ENCODE measurements around the gene SLC35F1.

SLC35F1 gene

GRCh38 chr6:118202517-118202916 lies 295.5 kb downstream of the SLC35F1 start (continued):
- TF ChIP-seq CREB5 (CRISPR knock-in tag; IDR thresholded peaks at IDR 0.05; ENCODE audit: low read depth): no peak
- TF ChIP-seq PPARA (CRISPR knock-in tag; IDR thresholded peaks at IDR 0.05; ENCODE audit: borderline replicate concordance): no peak

- ATAC-seq: no peak
- TF ChIP-seq TSHZ2 (CRISPR knock-in tag; IDR thresholded peaks at IDR 0.05) (no peak), TOX (CRISPR knock-in tag; IDR thresholded peaks at IDR 0.05; ENCODE audit: borderline replicate concordance) (no peak), CREB5 (CRISPR knock-in tag; IDR thresholded peaks at IDR 0.05; ENCODE audit: low read depth) (no peak), ZNF565 (CRISPR knock-in tag; conservative IDR thresholded peaks at IDR 0.05; ENCODE audit: low read depth) (no peak), ZC3H10 (CRISPR knock-in tag; IDR thresholded peaks at IDR 0.05) (no peak), ZNF8 (CRISPR knock-in tag; IDR thresholded peaks at IDR 0.05) (no peak), SNAI2 (CRISPR knock-in tag; IDR thresholded peaks at IDR 0.05) (no peak), POU6F1 (CRISPR knock-in tag; IDR thresholded peaks at IDR 0.05; ENCODE audit: borderline replicate concordance, low read depth) (no peak), ESRRG (CRISPR knock-in tag; IDR thresholded peaks at IDR 0.05) (no peak), BACH2 (CRISPR knock-in tag; IDR thresholded peaks at IDR 0.05; ENCODE audit: borderline replicate concordance) (no peak), GLIS3 (CRISPR knock-in tag; IDR thresholded peaks at IDR 0.05) (no peak), ZNF70 (CRISPR knock-in tag; IDR thresholded peaks at IDR 0.05) (no peak), ARNTL (CRISPR knock-in tag; IDR thresholded peaks at IDR 0.05; ENCODE audit: borderline replicate concordance, low read depth) (no peak), ZFP30 (CRISPR knock-in tag; IDR thresholded peaks at IDR 0.05) (no peak), OSR1 (CRISPR knock-in tag; IDR thresholded peaks at IDR 0.05) (no peak), CSRNP3 (CRISPR knock-in tag; IDR thresholded peaks at IDR 0.05) (no peak), ISL1 (CRISPR knock-in tag; IDR thresholded peaks at IDR 0.05) (no peak)
These were observed 296.5 kb downstream of the SLC35F1 start for GRCh38 chr6:118203545-118203944.

- TF ChIP-seq TOX (CRISPR knock-in tag; IDR thresholded peaks at IDR 0.05; ENCODE audit: borderline replicate concordance) (no peak), ISL1 (CRISPR knock-in tag; IDR thresholded peaks at IDR 0.05) (no peak), ZNF70 (CRISPR knock-in tag; IDR thresholded peaks at IDR 0.05) (no peak)
- ATAC-seq: no peak
These were observed 299.2 kb downstream of the SLC35F1 start for GRCh38 chr6:118206221-118206620.

- TF ChIP-seq CREB5 (CRISPR knock-in tag; IDR thresholded peaks at IDR 0.05; ENCODE audit: low read depth): no peak
- no peak for TF ChIP-seq CSDC2 (CRISPR knock-in tag; IDR thresholded peaks at IDR 0.05)
- TF ChIP-seq ZNF565 (CRISPR knock-in tag; conservative IDR thresholded peaks at IDR 0.05; ENCODE audit: low read depth): no peak
- no peak for TF ChIP-seq SNAI2 (CRISPR knock-in tag; IDR thresholded peaks at IDR 0.05)
- TF ChIP-seq CSRNP3 (CRISPR knock-in tag; IDR thresholded peaks at IDR 0.05): no peak
- TF ChIP-seq ISL1 (CRISPR knock-in tag; IDR thresholded peaks at IDR 0.05): no peak
- no peak for TF ChIP-seq ZC3H10 (CRISPR knock-in tag; IDR thresholded peaks at IDR 0.05)
- no peak for TF ChIP-seq ESRRG (CRISPR knock-in tag; IDR thresholded peaks at IDR 0.05)
- TF ChIP-seq ZFP3 (CRISPR knock-in tag; IDR thresholded peaks at IDR 0.05): no peak
- TF ChIP-seq ZNF70 (CRISPR knock-in tag; IDR thresholded peaks at IDR 0.05): no peak
- TF ChIP-seq ZFP30 (CRISPR knock-in tag; IDR thresholded peaks at IDR 0.05): no peak
- ATAC-seq: no peak
These were observed 300.9 kb downstream of the SLC35F1 start for GRCh38 chr6:118207947-118208346.
